PC-9 (cell line): ENCODE results near the gene URB1. TPM values are rescaled to one million over a fixed set of nuclear protein-coding genes. Genes with fewer than 3 reads are reported as not detected.

Experiments
- BruUV-seq: library from RNA; stranded (reverse); fragments of 400-500 nt; replicated peaks from 2 replicates; lab custom pipeline; 2021; lab: Mats Ljungman, UMichigan
- CTCF ChIA-PET: fragments of 300-600 bp; sonication (Branson Sonifier 250); formaldehyde crosslinking; loops from one replicate; lab custom pipeline; 2022; ENCODE audit warnings: antibody characterized with exemption; lab: Charles Lee
- POLR2A ChIA-PET: fragments of 300-600 bp; sonication (Branson Sonifier 250); formaldehyde crosslinking; loops from one replicate; lab custom pipeline; 2022; ENCODE audit warnings: antibody characterized with exemption; ENCODE audit not compliant: unreplicated experiment; lab: Charles Lee
- DNase-seq, 2 experiments: peaks; one replicate each; pipeline versions ENCODE4 v3.0.0 to v3.0.0-alpha.2; 2015 to 2022; ENCODE audit warnings: mixed read lengths in 1 of 2
- H2AFZ ChIP-seq: fragments of 200-600 bp; sonication (generic); 2 replicates; pipeline ENCODE4 v1.8.1; 2017; ENCODE audit warnings: antibody characterized with exemption
- H3F3A ChIP-seq: fragments of 200-600 bp; sonication (generic); 2 replicates; pipeline ENCODE4 v1.8.1; 2017; ENCODE audit warnings: antibody characterized with exemption, mild to moderate bottlenecking, low read depth; ENCODE audit not compliant: insufficient read depth
- H3K27ac ChIP-seq: fragments of 200-600 bp; sonication (generic); 2 replicates; pipeline ENCODE4 v1.6.1; 2016; ENCODE audit warnings: mixed run types
- H3K27me3 ChIP-seq: fragments of 200-600 bp; sonication (generic); 2 replicates; pipeline ENCODE4 v1.6.1; 2016; ENCODE audit warnings: low read depth, mixed run types; ENCODE audit not compliant: insufficient read depth
- H3K36me3 ChIP-seq: fragments of 200-600 bp; sonication (generic); 2 replicates; pipeline ENCODE4 v1.6.1; 2016; ENCODE audit warnings: low read depth, mixed run types
- H3K4me1 ChIP-seq: fragments of 200-600 bp; sonication (generic); replicated peaks from 2 replicates; pipeline ENCODE4 v1.6.1; 2016; ENCODE audit warnings: mixed run types; ENCODE audit not compliant: insufficient read depth
- H3K4me2 ChIP-seq: fragments of 200-600 bp; sonication (generic); 2 replicates; pipeline ENCODE4 v1.6.1; 2017; ENCODE audit warnings: mixed run types
- H3K4me3 ChIP-seq: fragments of 200-600 bp; sonication (generic); 2 replicates; pipeline ENCODE4 v1.6.1; 2016; ENCODE audit warnings: mixed run types
- H3K79me2 ChIP-seq: fragments of 200-600 bp; sonication (generic); 2 replicates; pipeline ENCODE4 v1.6.1; 2017; ENCODE audit warnings: low read depth, mixed run types
- H3K9me2 ChIP-seq: fragments of 200-600 bp; sonication (generic); 2 replicates; pipeline ENCODE4 v1.8.1; 2017; ENCODE audit warnings: mild to moderate bottlenecking; ENCODE audit not compliant: insufficient read depth
- H3K9me3 ChIP-seq: fragments of 200-600 bp; sonication (generic); 2 replicates; pipeline ENCODE4 v1.8.1; 2016; ENCODE audit warnings: low read depth; ENCODE audit not compliant: insufficient read depth
- H4K20me1 ChIP-seq: fragments of 200-600 bp; sonication (generic); 2 replicates; pipeline ENCODE4 v1.8.1; 2017; ENCODE audit not compliant: insufficient read depth
- EZH2 ChIP-seq: fragments of 200-600 bp; sonication (generic); IDR thresholded peaks from 2 replicates; pipeline ENCODE4 v1.8.0; 2017; ENCODE audit warnings: antibody characterized with exemption, low read depth
- intact Hi-C: fragments of 100-400 bp; cut with micrococcal nuclease; formaldehyde crosslinking; loops from one replicate; pipeline ENCODE4 v1.10.0; 2022; ENCODE audit not compliant: unreplicated experiment
- total RNA-seq: library from RNA; stranded (reverse); gene quantifications from 2 replicates; pipeline ENCODE4 v1.2.3, GENCODE V29; 2021
- TF ChIP-seq, protein P1 (sequence below): fragments of 200-600 bp; sonication (generic); conservative IDR thresholded peaks from 2 replicates; pipeline ENCODE4 v1.6.1; 2017; ENCODE audit warnings: mixed run types, antibody characterized with exemption, mild to moderate bottlenecking, moderate library complexity

URB1 gene
- total RNA-seq, 1 experiment from 2014 or later: 11.0 TPM

DNA sequence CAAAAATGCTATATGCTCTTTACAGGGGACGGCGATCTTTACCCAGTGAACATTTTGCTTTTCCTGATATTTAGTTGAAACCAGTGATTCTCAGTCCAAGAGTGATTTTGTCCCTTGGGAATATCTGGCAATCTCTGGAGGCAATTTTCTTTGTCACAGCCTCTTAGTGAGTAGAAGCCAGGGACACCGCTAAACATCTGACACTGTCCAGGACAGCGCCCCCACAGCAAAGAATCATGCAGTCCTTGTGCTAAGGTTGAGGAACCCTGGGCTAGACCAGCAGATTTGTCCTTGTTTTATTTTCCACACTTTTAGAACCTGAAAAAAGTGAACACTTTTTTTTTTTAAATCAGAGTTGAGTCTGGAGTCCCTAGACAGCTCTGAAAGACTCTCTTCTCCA, 32.8 kb upstream of the URB1 start:
- Histone ChIP-seq H3K4me3 (no peak overlapping the region), H3F3A (no peaks in the 10 kb centered on the region), H3K27ac (no peak overlapping the region), H3K27me3 (no peaks in the 10 kb centered on the region), H3K9me2 (no peaks in the 10 kb centered on the region), H3K4me2 (no peak overlapping the region), H4K20me1 (no peaks in the 10 kb centered on the region), H3K9me3 (no peaks in the 10 kb centered on the region), H3K36me3 (no peaks in the 10 kb centered on the region), H3K79me2 (no peaks in the 10 kb centered on the region), H2AFZ (no peak overlapping the region), H3K4me1 (no peaks in the 10 kb centered on the region)
- BruUV-seq: no TSS peak
- CTCF ChIA-PET: no interaction called here
- no peak for DNase-seq
- no peak for TF ChIP-seq EZH2
- TF ChIP-seq, protein P1, sequence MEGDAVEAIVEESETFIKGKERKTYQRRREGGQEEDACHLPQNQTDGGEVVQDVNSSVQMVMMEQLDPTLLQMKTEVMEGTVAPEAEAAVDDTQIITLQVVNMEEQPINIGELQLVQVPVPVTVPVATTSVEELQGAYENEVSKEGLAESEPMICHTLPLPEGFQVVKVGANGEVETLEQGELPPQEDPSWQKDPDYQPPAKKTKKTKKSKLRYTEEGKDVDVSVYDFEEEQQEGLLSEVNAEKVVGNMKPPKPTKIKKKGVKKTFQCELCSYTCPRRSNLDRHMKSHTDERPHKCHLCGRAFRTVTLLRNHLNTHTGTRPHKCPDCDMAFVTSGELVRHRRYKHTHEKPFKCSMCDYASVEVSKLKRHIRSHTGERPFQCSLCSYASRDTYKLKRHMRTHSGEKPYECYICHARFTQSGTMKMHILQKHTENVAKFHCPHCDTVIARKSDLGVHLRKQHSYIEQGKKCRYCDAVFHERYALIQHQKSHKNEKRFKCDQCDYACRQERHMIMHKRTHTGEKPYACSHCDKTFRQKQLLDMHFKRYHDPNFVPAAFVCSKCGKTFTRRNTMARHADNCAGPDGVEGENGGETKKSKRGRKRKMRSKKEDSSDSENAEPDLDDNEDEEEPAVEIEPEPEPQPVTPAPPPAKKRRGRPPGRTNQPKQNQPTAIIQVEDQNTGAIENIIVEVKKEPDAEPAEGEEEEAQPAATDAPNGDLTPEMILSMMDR: no peak
- intact Hi-C loops: no loop called here
- POLR2A ChIA-PET: no interaction called here

DNA sequence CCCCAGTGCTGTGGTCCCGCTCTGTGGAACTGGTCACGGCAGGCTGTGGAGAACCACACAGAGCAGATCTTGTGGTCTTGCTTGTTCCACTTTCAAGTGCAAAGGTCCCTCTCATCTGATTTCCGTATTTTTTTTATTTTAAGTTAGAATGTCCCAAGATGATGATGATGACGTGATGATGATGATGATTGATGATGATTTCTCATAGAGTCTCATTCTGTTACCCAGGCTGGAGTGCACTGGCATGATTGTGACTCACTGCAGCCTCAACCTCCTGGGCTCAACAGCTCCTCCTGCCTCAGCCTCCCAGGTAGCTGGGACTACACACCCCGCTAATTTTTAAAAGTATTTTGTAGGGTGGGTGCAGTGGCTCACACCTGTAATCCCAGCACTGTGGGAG, 31.9 kb upstream of the URB1 start:
- Histone ChIP-seq H3K4me2 (no peak overlapping the region), H3K27ac (no peak overlapping the region), H3K9me3 (no peaks in the 10 kb centered on the region), H4K20me1 (no peaks in the 10 kb centered on the region), H3F3A (no peaks in the 10 kb centered on the region), H3K27me3 (no peaks in the 10 kb centered on the region), H3K79me2 (no peaks in the 10 kb centered on the region), H3K36me3 (no peaks in the 10 kb centered on the region), H3K4me3 (no peak overlapping the region), H2AFZ (no peak overlapping the region), H3K9me2 (no peaks in the 10 kb centered on the region), H3K4me1 (no peaks in the 10 kb centered on the region)
- no peak for DNase-seq
- no peak for TF ChIP-seq EZH2
- no TSS peak for BruUV-seq
- intact Hi-C loops: no loop called here
- ChIA-PET POLR2A (interaction anchor here (0.7 kb wide), 1 partner anchor 92 kb away, joined by 3 read pairs; no protein-coding TSS in a partner anchor), CTCF (no interaction called here)

DNA sequence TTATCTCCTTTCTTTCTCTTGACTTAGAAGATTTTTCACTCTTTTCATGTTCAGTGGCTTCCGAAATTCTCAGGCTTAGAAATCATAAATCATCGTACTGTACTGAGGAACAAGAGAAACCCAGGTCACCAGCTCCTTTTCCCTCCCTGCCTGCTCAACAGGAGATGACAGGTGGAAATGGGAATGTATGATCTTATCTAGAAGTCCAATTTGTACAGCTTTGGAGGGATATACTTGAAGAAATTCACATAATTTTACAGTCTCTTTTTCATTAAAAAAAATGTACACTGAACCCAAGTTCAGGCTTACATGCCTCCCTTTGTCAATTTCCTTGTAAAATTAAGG, 31.4 kb upstream of the URB1 start:
- H3K4me2 ChIP-seq: no peak overlapping the region

More for the DNA sequence above, 31.4 kb upstream of the URB1 start:
- BruUV-seq: no TSS peak
- no peaks in the 10 kb centered on the region for H3K4me1 ChIP-seq
- H3K36me3 ChIP-seq: no peaks in the 10 kb centered on the region
- H3K9me3 ChIP-seq: no peaks in the 10 kb centered on the region
- no peaks in the 10 kb centered on the region for H4K20me1 ChIP-seq
- no peaks in the 10 kb centered on the region for H3F3A ChIP-seq
- DNase-seq: no peak
- H3K27me3 ChIP-seq: no peaks in the 10 kb centered on the region
- no peak overlapping the region for H2AFZ ChIP-seq
- CTCF ChIA-PET: no interaction called here
- H3K79me2 ChIP-seq: no peaks in the 10 kb centered on the region
- no peak overlapping the region for H3K4me3 ChIP-seq
- TF ChIP-seq, protein P1: no peak
- TF ChIP-seq EZH2: no peak
- H3K9me2 ChIP-seq: no peaks in the 10 kb centered on the region
- POLR2A ChIA-PET: interaction anchor here (0.7 kb wide), 2 partner anchors 32 to 93 kb away, joined by 3 read pairs; no protein-coding TSS in a partner anchor
- no peak overlapping the region for H3K27ac ChIP-seq
- intact Hi-C loops: no loop called here
